Esophagus squamous epithelium (tissue), 5 donors: Measurements from ENCODE around the gene IGFBP7. TPM values are rescaled to one million over a fixed set of nuclear protein-coding genes. Genes with fewer than 3 reads are reported as not detected.
A peak's percentile ranks its signal among the peaks of the same experiment; 100 is the strongest.

ENCODE experiments used
- DNase-seq: peaks from one replicate; lab custom pipeline; 2025; lab: John Stamatoyannopoulos, UW
- H3K27ac ChIP-seq, 4 donors: fragments of 200-600 bp; sonication (generic); one replicate each; pipeline ENCODE4 v1.5.1; 2016 to 2019; ENCODE audit warnings: mild to moderate bottlenecking in 1 of 4
- H3K27me3 ChIP-seq, 4 donors: fragments of 200-600 bp; sonication (generic); 1 replicate in 3 of 4; 2 replicates in 1 of 4; pipeline versions ENCODE4 v1.5.1 to v1.6.0; 2017 to 2021; ENCODE audit warnings: antibody characterized with exemption in 1 of 4
- H3K36me3 ChIP-seq, 3 donors: fragments of 200-600 bp; sonication (generic); one replicate each; pipeline ENCODE4 v1.5.1; 2016 to 2019
- H3K4me1 ChIP-seq, 3 donors: fragments of 200-600 bp; sonication (generic); one replicate each; pipeline ENCODE4 v1.5.1; 2017 to 2019
- H3K4me3 ChIP-seq, 4 donors: fragments of 200-600 bp; sonication (generic); 1 replicate in 3 of 4; 2 replicates in 1 of 4; pipeline ENCODE4 v1.5.1; 2016 to 2019; ENCODE audit warnings: mild to moderate bottlenecking in 2 of 4, moderate library complexity in 1 of 4
- H3K9me3 ChIP-seq, 3 donors: fragments of 200-600 bp; sonication (generic); one replicate each; pipeline ENCODE4 v1.5.1; 2016 to 2019
- CTCF ChIP-seq, 6 experiments: fragments of 450-650 bp in 4 of 6; fragments of 200-600 bp in 2 of 6; sonication (generic) in 2 of 6; IDR thresholded peaks; one replicate each; pipeline ENCODE4 v1.5.1; 2016 to 2019; ENCODE audit warnings: antibody characterized with exemption in 6 of 6, mild to moderate bottlenecking in 4 of 6, moderate library complexity in 4 of 6
- POLR2A ChIP-seq, 4 donors: fragments of 450-650 bp; IDR thresholded peaks; one replicate each; pipeline ENCODE4 v1.6.1; 2017; ENCODE audit warnings: antibody characterized with exemption in 4 of 4, mild to moderate bottlenecking in 4 of 4, moderate library complexity in 3 of 4
- WGBS, 2 donors: methylation state at CpG; one replicate each; pipeline ENCODE4 v1.1.5; 2018; 5-methylcytosine and 5-hydroxymethylcytosine counted together
- intact Hi-C: fragments of 100-400 bp; cut with DNase I; formaldehyde crosslinking; loops from one replicate; pipeline ENCODE4 v1.15.0; 2022
- total RNA-seq, 4 donors: library from RNA; depleted of rRNA; stranded (reverse); fragments of >200 nt; gene quantifications; one replicate each; pipeline ENCODE4 v1.1.0, GENCODE V29; 2016
- donor health status: DM: yes; HTN: yes; CAD: no.

IGFBP7 gene
- total RNA-seq, 4 donors from 2014 or later = 26.4 to 135 (median 91.3) TPM

- TF ChIP-seq CTCF (IDR thresholded peaks at IDR 0.05) = no peak
- no peak overlapping the region for H3K4me3 ChIP-seq
- H3K27me3 ChIP-seq = no peaks in the 10 kb centered on the region
- H3K27ac ChIP-seq = peak overlapping the region in 2 of 4 donors; percentile 61 to 71
- no peaks in the 10 kb centered on the region for H3K9me3 ChIP-seq
- no peaks in the 10 kb centered on the region for H3K36me3 ChIP-seq
- DNase-seq = no peak
- 80 to 91% methylated on average over 1 of the region's 1 CpG for WGBS, 2 donors
- intact Hi-C loops = loop anchor here (10.0 kb wide), 1 partner anchor 60 kb away; no protein-coding TSS in a partner anchor
- peaks cover 0 to 63% (median 19%) of the 10 kb centered on the region in 3 donors for H3K4me1 ChIP-seq
Measured at GRCh38 chr4:57044996-57045395, 65.2 kb downstream of the IGFBP7 start.

- DNase-seq = no peak
- Histone ChIP-seq H3K4me3 (no peak overlapping the region), H3K4me1 (peaks cover 0 to 56% (median 17%) of the 10 kb centered on the region in 3 donors), H3K27me3 (no peaks in the 10 kb centered on the region), H3K9me3 (no peaks in the 10 kb centered on the region), H3K36me3 (no peaks in the 10 kb centered on the region), H3K27ac (peak overlapping the region in 3 of 4 donors; percentile 61 to 71 (median 69))
- intact Hi-C loops = loop anchor here (10.0 kb wide), 1 partner anchor 61 kb away; no protein-coding TSS in a partner anchor
- 52 to 67% methylated on average over 1 of the region's 1 CpG for WGBS, 2 donors
- TF ChIP-seq POLR2A (IDR thresholded peaks at IDR 0.05) (no peak), CTCF (IDR thresholded peaks at IDR 0.05) (no peak)
Measured at GRCh38 chr4:57044279-57044678, 65.9 kb downstream of the IGFBP7 start.

GRCh38 chr4:57043347-57044251, 66.6 kb downstream of the IGFBP7 start:
- no peaks in the 10 kb centered on the region for H3K36me3 ChIP-seq
- no peaks in the 10 kb centered on the region for H3K9me3 ChIP-seq
- peaks cover 0 to 49% (median 14%) of the 10 kb centered on the region in 3 donors for H3K4me1 ChIP-seq
- intact Hi-C loops = loop anchor here (10.0 kb wide), 1 partner anchor 61 kb away; no protein-coding TSS in a partner anchor
- WGBS, 2 donors = 16 to 29% methylated on average over 2 to 6 of the region's 6 CpGs
- no peak for DNase-seq
- peak overlapping the region in 3 of 4 donors; percentile 68 to 80 (median 71) for H3K27ac ChIP-seq
- no peaks in the 10 kb centered on the region for H3K27me3 ChIP-seq
- TF ChIP-seq CTCF (IDR thresholded peaks at IDR 0.05) (no peak), POLR2A (IDR thresholded peaks at IDR 0.05) (no peak)
- H3K4me3 ChIP-seq = no peak overlapping the region

DNA sequence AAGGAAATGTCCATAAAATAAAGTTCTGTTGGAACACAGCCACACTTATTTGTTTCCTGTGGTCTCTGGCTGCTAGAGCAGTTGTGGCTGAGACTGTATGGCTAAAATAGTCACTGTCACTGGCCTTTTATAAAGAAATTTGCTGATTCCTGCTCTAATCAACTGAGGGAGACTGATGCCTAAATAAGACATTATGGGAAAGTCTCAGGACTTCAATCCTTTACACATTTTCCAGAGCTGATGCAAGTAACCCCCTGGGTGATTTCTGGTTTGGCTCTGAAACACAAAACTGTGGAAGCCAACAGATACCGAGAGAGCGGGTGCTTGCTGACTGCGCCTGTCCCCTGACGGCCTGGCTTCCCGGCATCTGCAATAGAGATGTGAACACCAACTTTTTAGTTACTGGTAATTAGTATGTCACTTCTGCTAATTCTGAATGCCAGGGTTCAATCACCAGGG, 67.4 kb downstream of the IGFBP7 start:
- H3K27me3 ChIP-seq = no peaks in the 10 kb centered on the region
- H3K27ac ChIP-seq = peak overlapping the region; percentile 7 to 80 (median 70)
- TF ChIP-seq CTCF (IDR thresholded peaks at IDR 0.05) (no peak), POLR2A (IDR thresholded peaks at IDR 0.05) (no peak)
- WGBS, 2 donors = 83 to 90% methylated on average over 2 to 5 of the region's 5 CpGs
- H3K4me1 ChIP-seq = peaks cover 0 to 56% (median 14%) of the 10 kb centered on the region in 3 donors
- DNase-seq = no peak
- no peaks in the 10 kb centered on the region for H3K9me3 ChIP-seq
- no peaks in the 10 kb centered on the region for H3K36me3 ChIP-seq
- no peak overlapping the region for H3K4me3 ChIP-seq
- intact Hi-C loops = loop anchor here (10.0 kb wide), 1 partner anchor 62 kb away; no protein-coding TSS in a partner anchor

DNA sequence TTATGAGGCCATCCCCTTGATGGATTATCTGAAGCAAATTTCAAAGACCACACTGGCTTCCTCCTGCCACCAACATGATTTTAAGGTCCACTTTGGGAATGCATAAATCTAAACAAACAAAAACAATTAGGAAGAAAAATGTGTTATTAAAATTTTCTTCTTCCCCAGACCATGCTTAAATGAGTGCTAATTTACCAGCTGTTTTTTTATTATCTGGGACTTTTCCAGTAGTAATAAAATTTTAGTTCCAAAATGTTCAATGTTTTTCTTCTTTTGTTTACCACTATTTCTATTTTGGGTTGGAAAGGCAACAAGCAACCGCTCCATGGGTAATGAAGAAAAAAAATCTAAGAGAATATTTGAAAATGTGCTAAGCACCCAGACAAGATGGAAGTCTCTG, 69.2 kb downstream of the IGFBP7 start:
- Histone ChIP-seq H3K4me3 (no peak overlapping the region), H3K9me3 (no peaks in the 10 kb centered on the region), H3K4me1 (peaks cover 0 to 58% (median 14%) of the 10 kb centered on the region in 3 donors), H3K27me3 (no peaks in the 10 kb centered on the region), H3K27ac (no peak overlapping the region), H3K36me3 (no peaks in the 10 kb centered on the region)
- intact Hi-C loops = loop anchor here (10.0 kb wide), 1 partner anchor 64 kb away; no protein-coding TSS in a partner anchor
- DNase-seq = no peak
- 69 to 87% methylated on average over 1 of the region's 1 CpG for WGBS, 2 donors
- TF ChIP-seq CTCF (IDR thresholded peaks at IDR 0.05) (no peak), POLR2A (IDR thresholded peaks at IDR 0.05) (no peak)
